OCI-LY7 (cell line): ENCODE measurements around the gene SMIM26.

Source experiments
- CTCF ChIP-seq: fragments of 200-600 bp; sonication (generic); conservative IDR thresholded peaks from 2 replicates; pipeline ENCODE4 v1.5.1; 2014; ENCODE audit warnings: mild to moderate bottlenecking, antibody characterized with exemption, low read length, moderate library complexity, mixed read lengths
- EZH2phosphoT487 ChIP-seq: fragments of 200-600 bp; sonication (generic); IDR thresholded peaks from 2 replicates; pipeline ENCODE4 v1.6.1; 2018; ENCODE audit warnings: low read depth, borderline replicate concordance, mild to moderate bottlenecking, mixed run types, antibody characterized with exemption, low read length, moderate library complexity, mixed read lengths

GRCh38 chr20:18615020-18615650 is 47.9 kb downstream of the SMIM26 start:
- TF ChIP-seq CTCF: no peak
- TF ChIP-seq EZH2phosphoT487: no peak
